ENCODE measurements around the gene SH3RF2.
A peak's percentile ranks its signal among the peaks of the same experiment; 100 is the strongest.
"Not testable (repeated sequence)": the region's sequence is repeated elsewhere in the genome, so short reads cannot be mapped to it uniquely, and the experiment has no call there.

Gene SH3RF2

DNA sequence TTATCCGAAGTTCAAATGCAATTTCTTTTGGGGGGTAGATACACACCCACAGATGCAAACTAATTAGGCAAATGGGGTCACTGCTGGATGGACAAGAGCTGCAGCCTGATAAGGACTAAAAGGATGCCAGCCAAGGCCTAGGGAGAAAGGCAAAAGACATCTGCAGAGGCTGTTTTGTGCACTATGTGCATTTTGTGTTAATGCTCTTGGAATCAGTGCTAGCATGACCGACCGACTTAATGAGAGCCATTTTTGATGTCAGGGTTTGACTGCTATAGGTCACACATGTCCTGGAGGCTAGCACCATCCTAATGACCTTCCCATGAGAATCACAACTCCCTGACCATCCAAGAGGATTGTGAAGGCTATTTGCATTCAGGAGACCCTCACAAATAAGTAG lies 134.4 kb downstream of the SH3RF2 start:
- DNase-seq (ENCODE audit: insufficient read length, low spot score), result no peak
- FAIRE-seq, result no peak

- DNase-seq (ENCODE audit: insufficient read length, low spot score) (no peak), FAIRE-seq (no peak)
Observed at GRCh38 chr5:146071171-146071570, 134.8 kb downstream of the SH3RF2 start.

DNA sequence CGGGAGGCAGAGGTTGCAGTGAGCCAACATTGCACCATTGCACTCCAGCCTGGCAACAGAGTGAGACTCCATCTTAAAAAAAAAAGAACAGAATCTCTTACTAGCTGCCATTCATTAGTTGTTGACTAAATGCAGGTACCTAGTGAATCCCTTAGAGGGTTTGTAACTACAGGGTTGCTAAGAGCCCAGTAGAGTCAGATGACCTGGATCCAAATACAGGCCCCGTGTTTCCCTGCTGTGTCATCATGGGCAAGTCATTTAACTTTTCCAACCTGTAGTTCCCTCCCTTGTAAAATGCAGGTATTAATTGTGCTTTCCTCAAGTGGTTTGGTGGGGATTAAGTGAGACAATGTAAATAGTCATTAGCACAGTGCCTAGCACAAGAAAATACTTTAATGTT lies 136.2 kb downstream of the SH3RF2 start:
- FAIRE-seq (no peak), DNase-seq (ENCODE audit: insufficient read length, low spot score) (no peak)

GRCh38 chr5:146073239-146073900 lies 137.0 kb downstream of the SH3RF2 start:
- FAIRE-seq (no peak), DNase-seq (ENCODE audit: insufficient read length, low spot score) (no peak)

- DNase-seq (ENCODE audit: insufficient read length, low spot score) (no peak), FAIRE-seq (no peak)
Observed at GRCh38 chr5:146076028-146076427, 139.7 kb downstream of the SH3RF2 start.

GRCh38 chr5:146076455-146076854 lies 140.1 kb downstream of the SH3RF2 start:
- DNase-seq (ENCODE audit: insufficient read length, low spot score) (no peak), FAIRE-seq (no peak)

- FAIRE-seq, result no peak
- no peak for DNase-seq (ENCODE audit: insufficient read length, low spot score)
Observed at GRCh38 chr5:146078566-146078965, 142.2 kb downstream of the SH3RF2 start.

GRCh38 chr5:146079695-146080373 lies 143.5 kb downstream of the SH3RF2 start:
- DNase-seq (ENCODE audit: insufficient read length, low spot score) (no peak), FAIRE-seq (no peak)

GRCh38 chr5:146081556-146081955 lies 145.2 kb downstream of the SH3RF2 start:
- DNase-seq (ENCODE audit: insufficient read length, low spot score) (no peak), FAIRE-seq (no peak)

DNA sequence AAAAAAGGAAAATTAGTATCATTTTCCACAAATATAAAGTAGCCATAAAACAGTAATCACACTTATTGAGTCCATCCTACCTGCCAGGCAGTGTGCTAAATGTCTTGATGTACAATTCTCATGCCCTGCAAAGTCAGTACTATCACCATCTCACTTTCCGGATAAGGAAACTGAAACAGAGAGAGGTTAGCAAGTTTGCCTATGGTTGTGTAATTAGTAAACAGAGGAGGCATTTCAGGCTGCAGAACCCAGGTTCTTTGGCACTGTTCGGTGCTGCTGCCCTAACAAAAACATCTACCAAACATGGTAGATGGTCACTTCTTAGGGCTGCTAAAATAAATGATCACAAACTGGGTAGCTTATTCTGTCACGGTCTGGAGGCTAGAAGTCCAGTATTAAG lies 146.4 kb downstream of the SH3RF2 start:
- FAIRE-seq, result peak; percentile 93
- peak; percentile 26 for DNase-seq (ENCODE audit: insufficient read length, low spot score)

- FAIRE-seq, result no peak
- DNase-seq (ENCODE audit: insufficient read length, low spot score), result no peak
Observed at GRCh38 chr5:146084376-146084775, 148.0 kb downstream of the SH3RF2 start.

- FAIRE-seq, result no peak
Observed at GRCh38 chr5:146088098-146088497, 151.7 kb downstream of the SH3RF2 start.

DNA sequence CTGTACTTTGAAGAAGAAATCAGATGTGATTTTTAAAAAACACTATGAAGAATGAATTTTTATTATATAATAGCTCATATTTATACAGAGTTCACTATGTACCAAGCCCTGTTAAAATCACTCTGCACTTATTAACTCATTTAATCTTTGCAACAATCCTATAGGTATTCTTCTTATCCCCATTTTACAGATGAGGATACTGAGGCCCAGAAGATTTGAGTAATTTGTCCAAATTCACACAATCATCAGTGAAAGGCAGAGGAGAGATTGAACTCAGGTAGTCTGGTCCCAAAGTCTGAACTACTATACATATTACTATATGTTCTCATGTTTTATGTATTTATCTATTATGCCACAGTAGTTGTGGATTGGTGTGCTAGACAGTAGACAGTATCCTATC lies 152.9 kb downstream of the SH3RF2 start:
- no peak for FAIRE-seq
- no peak for DNase-seq (ENCODE audit: insufficient read length, low spot score)

More at GRCh38 chr5:146088098-146088497, 151.7 kb downstream of the SH3RF2 start:
- DNase-seq (ENCODE audit: insufficient read length, low spot score), result no peak

DNA sequence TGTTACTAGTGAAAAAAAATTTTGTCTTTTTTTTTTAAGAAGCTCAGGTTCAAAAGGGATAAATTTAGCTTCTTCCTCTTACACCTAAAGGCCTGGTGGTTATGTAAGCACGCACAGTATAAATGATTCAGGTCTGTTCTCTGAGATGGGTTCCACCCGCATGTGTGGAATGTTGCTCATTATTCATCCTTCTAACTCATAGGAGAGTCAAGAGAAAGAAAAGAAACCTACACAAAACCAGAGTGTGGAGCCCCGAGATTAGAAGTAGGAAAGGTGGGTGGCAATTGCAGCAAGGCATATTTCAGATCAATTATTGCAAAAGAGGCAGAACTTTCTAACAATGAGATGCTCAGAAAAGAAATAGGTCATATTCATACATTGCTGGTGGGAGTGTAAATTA lies 155.5 kb downstream of the SH3RF2 start:
- DNase-seq (ENCODE audit: insufficient read length, low spot score) (no peak), FAIRE-seq (no peak)

DNA sequence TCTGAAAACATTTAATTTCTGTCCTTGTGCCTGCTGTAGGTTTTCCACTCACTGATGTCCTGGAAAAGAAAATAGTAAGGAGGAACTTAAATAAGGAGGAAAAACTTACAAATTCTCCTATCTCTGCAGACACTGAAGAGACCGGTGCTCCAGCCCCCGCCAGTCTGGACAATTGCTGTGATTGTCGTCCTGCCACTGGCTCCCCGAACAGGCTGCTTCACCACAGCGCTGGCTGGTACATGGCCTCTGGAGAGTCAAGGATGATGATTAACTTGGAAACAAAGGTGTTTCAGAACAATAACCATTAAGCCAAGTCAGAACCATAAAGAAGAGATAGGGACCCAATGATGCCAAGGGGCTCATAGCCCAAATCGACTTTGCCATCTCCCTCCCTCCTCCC lies 161.7 kb downstream of the SH3RF2 start:
- no peak for FAIRE-seq

GRCh38 chr5:146101646-146102045 lies 165.3 kb downstream of the SH3RF2 start:
- DNase-seq (ENCODE audit: insufficient read length, low spot score) (no peak), FAIRE-seq (no peak)

More for the DNA sequence above, 161.7 kb downstream of the SH3RF2 start:
- DNase-seq (ENCODE audit: insufficient read length, low spot score), result no peak

DNA sequence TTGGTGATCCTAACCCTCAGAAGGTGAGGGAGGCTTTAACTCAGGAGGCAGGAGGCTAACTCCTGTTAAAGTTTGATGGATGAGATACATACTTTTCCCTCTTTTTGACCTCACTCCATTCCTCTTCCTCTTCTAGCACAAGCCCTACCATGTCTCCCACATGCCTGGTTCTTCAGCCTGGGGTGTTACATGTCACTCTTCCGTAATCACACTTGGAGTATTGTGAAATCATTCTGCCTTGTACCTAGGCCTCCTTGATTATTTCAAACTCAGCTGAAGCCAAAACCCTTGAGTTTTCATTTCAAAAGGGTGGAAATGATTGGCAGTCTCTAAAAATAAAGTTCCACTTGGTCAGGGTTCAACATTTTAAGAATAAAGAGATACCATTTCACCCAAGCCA lies 167.2 kb downstream of the SH3RF2 start:
- FAIRE-seq (no peak), DNase-seq (ENCODE audit: insufficient read length, low spot score) (no peak)

GRCh38 chr5:146105477-146105876 lies 169.1 kb downstream of the SH3RF2 start, which contains the start of gene PLAC8L1:
TSS of gene PLAC8L1 (minus strand) at chr5:146105577. CDS start at chr5:146104311, 1,266 bp downstream.
- no peak for FAIRE-seq
- DNase-seq (ENCODE audit: insufficient read length, low spot score), result no peak

DNA sequence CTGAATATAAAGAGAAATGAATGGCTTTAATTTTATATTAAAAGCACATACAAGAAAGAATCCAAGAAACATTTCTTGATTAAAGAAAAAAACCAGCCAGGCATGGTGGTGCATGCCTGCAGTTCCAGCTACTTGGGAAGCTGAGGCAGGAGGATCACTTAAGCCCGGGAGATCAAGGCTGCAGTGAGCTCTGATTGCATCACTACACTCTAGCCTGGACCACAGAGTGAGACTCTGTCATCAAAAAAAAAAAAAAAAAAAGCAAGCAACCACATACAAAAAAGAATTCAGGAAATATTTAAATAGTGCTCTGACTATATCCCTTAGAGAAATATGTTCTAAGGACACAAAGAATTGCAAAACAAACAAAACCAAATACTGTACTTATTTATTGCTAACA lies 171.5 kb downstream of the SH3RF2 start:
- FAIRE-seq (no peak), DNase-seq (ENCODE audit: insufficient read length, low spot score) (no peak)

- DNase-seq (ENCODE audit: insufficient read length, low spot score); FAIRE-seq: not testable (repeated sequence)
Observed at GRCh38 chr5:146108870-146109269, 172.5 kb downstream of the SH3RF2 start.

GRCh38 chr5:146109379-146109778 lies 173.0 kb downstream of the SH3RF2 start:
- DNase-seq (ENCODE audit: insufficient read length, low spot score) (no peak), FAIRE-seq (no peak)

- DNase-seq (ENCODE audit: insufficient read length, low spot score) (no peak), FAIRE-seq (no peak)
Observed at GRCh38 chr5:146111409-146111808, 175.0 kb downstream of the SH3RF2 start.

Data from GM19239 (cell line).